ENCODE results near the gene ORC4.

ORC4 gene

DNA sequence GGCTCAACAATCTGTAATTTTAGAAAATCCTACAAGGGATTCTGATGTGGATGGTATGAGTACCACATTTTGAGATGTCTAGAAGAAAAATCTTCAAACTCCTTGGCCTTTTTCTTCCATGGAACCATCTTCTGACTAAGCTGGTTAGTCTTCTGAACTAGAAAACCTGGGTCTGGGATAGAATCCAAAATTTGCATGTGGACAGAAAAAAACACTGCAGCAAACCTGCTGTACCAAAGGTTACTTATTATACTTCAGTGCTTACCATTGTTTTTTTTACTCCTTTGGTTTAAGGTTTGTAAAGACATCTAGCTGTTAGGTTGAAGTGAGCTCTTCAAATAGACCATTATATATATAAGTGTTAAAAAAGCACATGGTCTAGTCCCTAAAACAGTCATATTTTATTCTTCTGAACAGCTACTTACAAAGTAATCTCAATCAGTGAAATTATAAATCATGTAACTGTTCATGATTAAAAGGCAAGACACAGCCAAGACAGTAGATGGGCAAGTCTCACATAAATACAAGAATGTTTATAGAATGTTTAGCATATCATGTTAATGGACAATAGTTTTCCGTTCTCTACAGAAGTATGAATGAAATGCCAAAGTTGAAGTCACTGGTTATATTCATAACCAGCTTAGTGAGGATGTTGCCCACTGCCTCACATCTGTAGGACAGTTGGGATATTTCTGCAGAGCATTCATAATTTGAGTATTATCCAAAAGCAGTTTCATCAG is 85.5 kb downstream of the ORC4 start:
- no peak for DNase-seq

DNA sequence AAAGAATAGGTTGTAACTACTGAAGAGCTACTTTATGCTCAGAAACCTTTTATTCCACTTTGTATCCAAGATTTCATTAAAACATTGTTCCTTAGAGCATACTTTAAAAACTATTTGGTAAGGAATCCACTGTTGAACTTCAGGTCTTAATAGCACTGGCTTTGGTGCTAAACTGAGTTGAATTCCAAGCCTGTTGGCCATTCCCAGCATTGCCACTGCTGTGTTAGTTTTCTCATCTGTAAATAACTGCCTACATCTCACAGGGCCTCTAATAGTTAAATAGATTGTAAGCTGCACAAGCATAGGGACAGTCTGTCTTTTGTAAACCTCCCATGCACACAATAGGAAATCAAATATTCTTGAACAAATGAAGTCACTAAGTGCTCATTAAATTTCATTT is 86.6 kb downstream of the ORC4 start:
- DNase-seq: no peak

- DNase-seq: no peak
Observed at GRCh38 chr2:147927053-147927588, 93.4 kb downstream of the ORC4 start.

DNA sequence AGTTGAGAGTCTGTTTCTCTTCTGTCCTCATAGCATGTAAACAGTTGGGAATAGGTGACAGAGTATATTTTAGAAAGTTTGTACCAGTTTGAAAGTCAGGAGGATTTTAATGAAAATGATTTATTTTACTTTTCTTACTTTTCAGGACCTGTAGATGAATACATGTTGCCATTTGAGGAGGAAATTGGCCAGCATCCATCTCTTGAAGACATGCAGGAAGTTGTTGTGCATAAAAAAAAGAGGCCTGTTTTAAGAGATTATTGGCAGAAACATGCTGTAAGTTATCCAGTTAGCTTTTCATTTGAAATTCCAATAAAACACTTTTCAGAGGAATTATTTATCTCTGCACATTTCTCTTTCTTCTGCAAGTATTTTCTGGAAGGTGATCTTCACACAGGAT is 94.7 kb downstream of the ORC4 start:
- no peak for DNase-seq

- DNase-seq: no peak
Observed at GRCh38 chr2:147924647-147925046, 95.9 kb downstream of the ORC4 start.

GRCh38 chr2:147923846-147924245 is 96.7 kb downstream of the ORC4 start:
- no peak for DNase-seq

- DNase-seq: no peak
Observed at GRCh38 chr2:147917161-147917560, 103.4 kb downstream of the ORC4 start.

- DNase-seq: no peak
Observed at GRCh38 chr2:147916723-147917122, 103.8 kb downstream of the ORC4 start.

DNA sequence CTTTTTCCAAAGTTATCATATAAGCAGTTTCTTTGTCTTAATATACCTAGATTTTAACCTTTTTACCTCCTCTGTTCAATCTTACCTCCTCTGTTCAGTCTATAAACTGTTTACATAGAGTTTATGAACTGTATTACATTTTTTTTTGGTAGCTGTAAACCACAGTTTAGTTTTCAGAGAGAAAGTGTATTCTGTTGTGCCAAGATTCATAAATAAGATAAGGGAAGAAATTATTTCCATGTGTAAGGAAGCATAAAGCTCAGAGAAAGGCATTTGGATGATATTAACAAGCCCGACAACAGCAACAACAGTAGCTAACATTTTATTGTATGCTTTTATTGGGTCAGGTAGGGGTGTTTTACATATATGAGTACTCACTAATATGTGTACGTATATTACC is 104.5 kb downstream of the ORC4 start:
- DNase-seq: no peak

GRCh38 chr2:147913701-147914480 is 106.6 kb downstream of the ORC4 start:
- DNase-seq: peak in 2 of 51 donors; percentile 1 to 28

GRCh38 chr2:147910990-147911473 is 109.5 kb downstream of the ORC4 start:
- peak in 4 of 51 donors; percentile 0 to 70 (median 27) for DNase-seq

GRCh38 chr2:147909178-147909577 is 111.4 kb downstream of the ORC4 start:
- no peak for DNase-seq

DNA sequence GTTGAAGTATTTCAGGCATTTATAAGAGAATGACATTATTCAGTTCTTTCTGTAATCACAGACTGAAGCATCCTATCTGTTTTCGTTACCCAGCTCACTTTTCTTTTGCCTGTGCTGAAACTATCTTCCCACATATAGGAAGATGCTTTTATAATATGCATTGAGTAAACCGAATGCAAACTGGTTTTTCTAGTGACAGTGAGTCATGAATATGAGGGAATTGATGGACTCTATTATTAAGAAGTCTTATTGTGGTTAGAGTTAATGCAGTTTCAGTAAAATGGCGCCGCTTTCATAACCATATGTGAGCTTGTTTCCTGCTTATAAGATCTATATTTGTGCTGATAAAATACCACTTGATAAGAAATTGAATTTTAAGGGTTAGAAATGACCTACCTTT is 116.5 kb downstream of the ORC4 start:
- DNase-seq: no peak

- no peak for DNase-seq
Observed at GRCh38 chr2:147888680-147889079, 131.9 kb downstream of the ORC4 start.

DNA sequence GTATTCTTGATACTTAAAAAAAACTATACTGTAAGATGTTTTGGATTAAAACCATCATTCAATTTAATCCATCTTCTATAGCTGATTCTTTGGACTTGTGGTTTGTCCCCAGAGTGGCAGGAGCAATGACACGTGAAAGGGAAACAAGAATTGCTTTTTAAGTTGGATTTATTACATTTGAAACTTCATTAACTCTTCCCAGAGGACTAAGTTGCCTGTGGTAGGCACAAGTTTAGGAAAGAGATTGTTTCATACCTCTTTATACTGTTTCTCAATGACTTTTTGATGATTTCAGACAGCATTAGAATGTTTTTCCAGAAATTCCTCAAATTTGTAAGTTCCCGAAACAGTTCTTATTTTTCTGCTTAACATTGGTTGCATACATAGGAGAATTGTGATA is 134.4 kb downstream of the ORC4 start:
- no peak for DNase-seq

DNA sequence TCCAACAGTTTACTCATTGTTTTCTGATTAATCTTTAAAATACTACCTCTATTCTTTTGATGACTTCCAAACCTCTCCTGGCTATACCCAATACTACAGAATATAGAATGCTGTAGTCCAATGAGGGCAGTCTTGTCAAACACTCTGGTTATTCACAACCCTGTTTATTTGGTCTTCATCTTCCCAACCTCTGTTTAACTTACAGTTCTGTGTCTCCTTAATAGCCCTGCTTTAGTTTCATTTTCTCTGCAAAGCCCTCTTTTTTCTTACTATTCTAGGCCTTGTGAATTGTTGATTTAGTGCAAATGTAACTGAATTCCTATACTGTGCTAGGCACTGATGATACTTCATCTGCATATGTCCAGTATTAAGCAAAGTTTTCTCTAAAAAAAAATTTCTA is 135.7 kb downstream of the ORC4 start:
- no peak for DNase-seq

DNA sequence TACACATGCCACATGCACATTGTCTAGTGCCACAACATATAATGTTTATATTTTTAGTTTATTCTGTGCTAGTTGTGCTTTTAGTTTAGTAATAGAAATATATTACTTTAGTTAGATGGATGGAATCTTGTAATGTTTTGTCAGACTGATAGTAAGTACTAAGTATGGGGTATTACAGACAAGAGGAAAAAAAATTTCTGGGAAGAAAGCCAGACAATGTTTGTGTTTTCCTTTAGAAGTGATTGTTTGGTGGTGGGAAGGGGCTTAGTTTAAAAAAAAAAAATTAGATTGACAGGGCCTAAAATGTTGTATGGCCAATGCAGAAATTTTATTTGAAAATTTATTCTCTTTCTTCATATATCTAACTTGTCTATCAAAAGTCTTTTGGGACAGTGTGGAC is 137.9 kb downstream of the ORC4 start:
- no peak for DNase-seq
